Tibial nerve (tissue), 4 donors: ENCODE results near the gene ARID1B. TPM values are rescaled to one million over a fixed set of nuclear protein-coding genes. Genes with fewer than 3 reads are reported as not detected.

Experiments
- DNase-seq, 2 donors: peaks; one replicate each; pipeline ENCODE4 v3.0.0-alpha.2; 2019; ENCODE audit warnings: low spot score in 2 of 2
- H3K27ac ChIP-seq, 4 donors: fragments of 200-600 bp; sonication (generic) in 3 of 4; one replicate each; pipeline ENCODE4 v1.5.1; 2017 to 2019; ENCODE audit warnings: mild to moderate bottlenecking in 1 of 4
- H3K27me3 ChIP-seq, 2 donors: fragments of 200-600 bp; sonication (generic) in 1 of 2; one replicate each; pipeline versions ENCODE4 v1.5.1 to v1.6.0; 2017 to 2019
- H3K36me3 ChIP-seq, 3 donors: fragments of 200-600 bp; sonication (generic); one replicate each; pipeline ENCODE4 v1.5.1; 2018 to 2019
- H3K4me1 ChIP-seq, 4 donors: fragments of 200-600 bp; sonication (generic) in 3 of 4; one replicate each; pipeline ENCODE4 v1.5.1; 2017 to 2019
- H3K4me3 ChIP-seq, 4 donors: fragments of 200-600 bp; sonication (generic) in 3 of 4; one replicate each; pipeline ENCODE4 v1.5.1; 2017 to 2019; ENCODE audit warnings: mild to moderate bottlenecking in 1 of 4, moderate library complexity in 1 of 4
- H3K9me3 ChIP-seq, 4 donors: fragments of 200-600 bp; sonication (generic) in 3 of 4; one replicate each; pipeline ENCODE4 v1.5.1; 2017 to 2019
- CTCF ChIP-seq, 5 experiments: fragments of 200-600 bp in 3 of 5; fragments of 450-650 bp in 2 of 5; sonication (generic) in 3 of 5; IDR thresholded peaks; one replicate each; pipeline ENCODE4 v1.5.1; 2016 to 2019; ENCODE audit warnings: antibody characterized with exemption in 5 of 5, mild to moderate bottlenecking in 3 of 5, moderate library complexity in 2 of 5
- EP300 ChIP-seq, 2 donors: sonication (generic); formaldehyde crosslinking; IDR thresholded peaks; one replicate each; pipeline ENCODE4 v1.6.1; 2017; ENCODE audit warnings: antibody characterized with exemption in 2 of 2, mild to moderate bottlenecking in 1 of 2
- POLR2A ChIP-seq, 2 donors: fragments of 450-650 bp; IDR thresholded peaks; one replicate each; pipeline ENCODE4 v1.6.1; 2017; ENCODE audit warnings: antibody characterized with exemption in 2 of 2, mild to moderate bottlenecking in 2 of 2, moderate library complexity in 2 of 2
- WGBS, 2 donors: methylation state at CpG; one replicate each; pipeline ENCODE4 v1.1.5; 2018; 5-methylcytosine and 5-hydroxymethylcytosine counted together
- total RNA-seq, 4 donors: library from RNA; depleted of rRNA; stranded (reverse); fragments of >200 nt; gene quantifications; one replicate each; pipeline ENCODE4 v1.1.0, GENCODE V29; 2016

The ARID1B gene
- total RNA-seq, 4 donors from 2014 or later, result 91.5 to 123 (median 110) TPM

- TF ChIP-seq EP300 (IDR thresholded peaks at IDR 0.05) (no peak), POLR2A (IDR thresholded peaks at IDR 0.05) (no peak), CTCF (IDR thresholded peaks at IDR 0.05) (no peak)
- Histone ChIP-seq H3K4me1 (peaks cover 0 to 23% (median 0%) of the 10 kb centered on the region in 4 donors), H3K36me3 (no peaks in the 10 kb centered on the region), H3K9me3 (no peaks in the 10 kb centered on the region), H3K27me3 (no peaks in the 10 kb centered on the region), H3K27ac (no peak overlapping the region), H3K4me3 (no peak overlapping the region)
- DNase-seq, result no peak
- WGBS, 2 donors, result 96 to 100% methylated on average over 3 of the region's 3 CpGs
Measured at GRCh38 chr6:157055863-157056262, 278.7 kb downstream of the ARID1B start.

- no peak for DNase-seq
- Histone ChIP-seq H3K27me3 (no peaks in the 10 kb centered on the region), H3K36me3 (no peaks in the 10 kb centered on the region), H3K4me1 (peaks cover 0 to 22% (median 0%) of the 10 kb centered on the region in 4 donors), H3K9me3 (no peaks in the 10 kb centered on the region), H3K27ac (no peak overlapping the region), H3K4me3 (no peak overlapping the region)
- TF ChIP-seq EP300 (IDR thresholded peaks at IDR 0.05) (no peak), POLR2A (IDR thresholded peaks at IDR 0.05) (no peak), CTCF (IDR thresholded peaks at IDR 0.05) (no peak)
- 30 to 37% methylated on average over 1 of the region's 1 CpG for WGBS, 2 donors
Measured at GRCh38 chr6:157056275-157056674, 279.1 kb downstream of the ARID1B start.

GRCh38 chr6:157058574-157058973 lies 281.4 kb downstream of the ARID1B start:
- 95% methylated on average over 9 of the region's 9 CpGs for WGBS, 2 donors

GRCh38 chr6:157059781-157060180 lies 282.6 kb downstream of the ARID1B start:
- Histone ChIP-seq H3K27ac (no peak overlapping the region), H3K4me1 (peaks cover 0 to 22% (median 0%) of the 10 kb centered on the region in 4 donors), H3K27me3 (no peaks in the 10 kb centered on the region), H3K4me3 (no peak overlapping the region), H3K36me3 (no peaks in the 10 kb centered on the region), H3K9me3 (no peaks in the 10 kb centered on the region)
- TF ChIP-seq EP300 (IDR thresholded peaks at IDR 0.05) (peak in 1 of 2 donors; percentile 46), CTCF (IDR thresholded peaks at IDR 0.05) (no peak), POLR2A (IDR thresholded peaks at IDR 0.05) (no peak)
- peak in 1 of 2 donors; percentile 28 for DNase-seq
- WGBS, 2 donors, result 27 to 36% methylated on average over 4 of the region's 4 CpGs

More at GRCh38 chr6:157058574-157058973, 281.4 kb downstream of the ARID1B start:
- no peak for TF ChIP-seq CTCF (IDR thresholded peaks at IDR 0.05)
- no peak for TF ChIP-seq EP300 (IDR thresholded peaks at IDR 0.05)
- TF ChIP-seq POLR2A (IDR thresholded peaks at IDR 0.05), result no peak
- Histone ChIP-seq H3K36me3 (no peaks in the 10 kb centered on the region), H3K4me1 (peaks cover 0 to 22% (median 0%) of the 10 kb centered on the region in 4 donors), H3K9me3 (no peaks in the 10 kb centered on the region), H3K4me3 (no peak overlapping the region), H3K27me3 (no peaks in the 10 kb centered on the region), H3K27ac (no peak overlapping the region)
- no peak for DNase-seq

GRCh38 chr6:157060440-157060952 lies 283.3 kb downstream of the ARID1B start:
- no peak overlapping the region for H3K4me3 ChIP-seq
- TF ChIP-seq CTCF (IDR thresholded peaks at IDR 0.05), result no peak
- WGBS, 2 donors, result 18 to 39% methylated on average over 1 of the region's 1 CpG
- no peak overlapping the region for H3K27ac ChIP-seq
- no peak for DNase-seq
- H3K9me3 ChIP-seq, result no peaks in the 10 kb centered on the region
- peaks cover 0 to 28% (median 0%) of the 10 kb centered on the region in 4 donors for H3K4me1 ChIP-seq
- no peaks in the 10 kb centered on the region for H3K27me3 ChIP-seq
- H3K36me3 ChIP-seq, result no peaks in the 10 kb centered on the region
